GM13976 (cell line): ENCODE measurements around the gene MRFAP1L1.

ENCODE experiments used
- DNase-seq: peaks from one replicate; pipeline ENCODE4 v3.0.0; 2012; ENCODE audit warnings: low spot score
- CTCF ChIP-seq: IDR thresholded peaks from 2 replicates; pipeline ENCODE4 v1.5.1; 2012; ENCODE audit warnings: borderline replicate concordance, mild to moderate bottlenecking; ENCODE audit not compliant: insufficient read depth; ENCODE audit errors: extremely low read depth, missing control alignments, control extremely low read depth
- in situ Hi-C: fragments of 300-500 bp; cut with MboI; formaldehyde crosslinking; loops from one replicate; pipeline ENCODE4 v1.12.0; 2022; ENCODE audit warnings: low sequenced_read_pairs, mixed read lengths, inconsistent platforms; ENCODE audit not compliant: unreplicated experiment

MRFAP1L1 gene

GRCh38 chr4:6747294-6748051, 37.8 kb upstream of the MRFAP1L1 start:
- TF ChIP-seq CTCF, result no peak
- no peak for DNase-seq
- in situ Hi-C loops, result no loop called here

- in situ Hi-C loops, result no loop called here
- DNase-seq, result no peak
Measured at GRCh38 chr4:6746721-6747293, 37.1 kb upstream of the MRFAP1L1 start.

GRCh38 chr4:6742989-6743388, 33.3 kb upstream of the MRFAP1L1 start:
- in situ Hi-C loops, result no loop called here
- DNase-seq, result no peak

More at GRCh38 chr4:6746721-6747293, 37.1 kb upstream of the MRFAP1L1 start:
- no peak for TF ChIP-seq CTCF

GRCh38 chr4:6742507-6742906, 32.8 kb upstream of the MRFAP1L1 start:
- TF ChIP-seq CTCF, result no peak
- in situ Hi-C loops, result no loop called here
- DNase-seq, result no peak

More at GRCh38 chr4:6742989-6743388, 33.3 kb upstream of the MRFAP1L1 start:
- TF ChIP-seq CTCF, result no peak

GRCh38 chr4:6740347-6740746, 30.7 kb upstream of the MRFAP1L1 start:
- DNase-seq, result no peak
- TF ChIP-seq CTCF, result no peak
- in situ Hi-C loops, result no loop called here

- TF ChIP-seq CTCF, result no peak
- no peak for DNase-seq
- in situ Hi-C loops, result no loop called here
Measured at GRCh38 chr4:6739920-6740319, 30.3 kb upstream of the MRFAP1L1 start.
